Natural killer cell (primary cell): Measurements from ENCODE around the gene CCDC12. TPM values are rescaled to one million over a fixed set of nuclear protein-coding genes. Genes with fewer than 3 reads are reported as not detected.

Experiments
- ATAC-seq, 3 donors: fragments of 150-1000 bp in 2 of 3; fragments of 200-7000 bp in 1 of 3; cut with Tn5 transposase; 1 replicate in 1 of 3; 2 replicates in 2 of 3; pipeline ENCODE4 v1.10.0; 2021; ENCODE audit warnings: mild to moderate bottlenecking in 2 of 3, moderate library complexity in 2 of 3
- DNase-seq, 2 donors: peaks; one replicate each; pipeline versions ENCODE4 v3.0.0 to v3.0.0-alpha.2; 2013 to 2021; ENCODE audit warnings: mixed read lengths in 1 of 2
- H3K27ac ChIP-seq: one replicate; pipeline ENCODE4 v1.5.1; 2013; ENCODE audit warnings: mild to moderate bottlenecking, low read length
- H3K27me3 ChIP-seq: one replicate; pipeline ENCODE4 v1.6.1; 2013; ENCODE audit warnings: low read length; ENCODE audit not compliant: control insufficient read depth, insufficient read depth
- H3K36me3 ChIP-seq: one replicate; pipeline ENCODE4 v1.6.1; 2013; ENCODE audit warnings: low read length; ENCODE audit not compliant: control insufficient read depth, insufficient read depth
- H3K4me1 ChIP-seq: one replicate; pipeline ENCODE4 v1.6.1; 2013; ENCODE audit warnings: low read length; ENCODE audit not compliant: control insufficient read depth, insufficient read depth
- H3K4me3 ChIP-seq: one replicate; pipeline ENCODE4 v1.5.1; 2013; ENCODE audit warnings: low read length
- H3K9me3 ChIP-seq: one replicate; pipeline ENCODE4 v1.6.1; 2013; ENCODE audit warnings: low read length; ENCODE audit not compliant: control insufficient read depth, insufficient read depth
- H3K27ac Mint-ChIP-seq, 2 donors: one replicate each; pipeline ENCODE4 v1.8.0; 2022; ENCODE audit warnings: mild to moderate bottlenecking in 2 of 2, mixed read lengths in 2 of 2, moderate library complexity in 1 of 2
- H3K27me3 Mint-ChIP-seq, 2 donors: one replicate each; pipeline ENCODE4 v1.8.0; 2022; ENCODE audit warnings: low read depth in 2 of 2, mixed read lengths in 2 of 2
- H3K36me3 Mint-ChIP-seq: one replicate; pipeline ENCODE4 v1.8.0; 2022; ENCODE audit warnings: mixed read lengths
- H3K4me1 Mint-ChIP-seq, 2 donors: one replicate each; pipeline ENCODE4 v1.8.0; 2022; ENCODE audit warnings: mixed read lengths in 2 of 2
- H3K4me3 Mint-ChIP-seq: one replicate; pipeline ENCODE4 v1.8.0; 2022; ENCODE audit warnings: mild to moderate bottlenecking, moderate library complexity, mixed read lengths
- H3K9me3 Mint-ChIP-seq, 2 donors: one replicate each; pipeline ENCODE4 v1.8.0; 2022; ENCODE audit warnings: mixed read lengths in 2 of 2
- CTCF ChIP-seq: fragments of 200-600 bp; IDR thresholded peaks from one replicate; pipeline ENCODE4 v1.8.0; 2022; ENCODE audit warnings: antibody characterized with exemption
- whole genome bisulfite sequencing: methylation state at CpG from one replicate; pipeline ENCODE4 v1.1.7; 2013; ENCODE audit warnings: missing lambda C conversion rate; ENCODE audit not compliant: insufficient coverage; 5-methylcytosine and 5-hydroxymethylcytosine counted together
- intact Hi-C: fragments of 100-400 bp; cut with micrococcal nuclease; formaldehyde crosslinking; loops from one replicate; pipeline ENCODE4 v1.14.2; 2022
- total RNA-seq, 4 donors: library from RNA; stranded (reverse); fragments of 120-200 nt in 1 of 4; gene quantifications; one replicate each; pipeline versions ENCODE4 v1.2.3 to v1.2.4, GENCODE V29; 2013 to 2022

The CCDC12 gene
- total RNA-seq, 3 donors from 2014 or later (not counting 1 experiment from before 2014, with no cell fraction given), result 104 to 114 (median 111) TPM

GRCh38 chr3:47020311-47020710 lies 43.8 kb upstream of the CCDC12 start:
- Histone ChIP-seq H3K27me3 (no peaks in the 10 kb centered on the region), H3K36me3 (peaks cover 19% of the 10 kb centered on the region), H3K9me3 (no peaks in the 10 kb centered on the region), H3K4me3 (no peak overlapping the region), H3K27ac (no peak overlapping the region), H3K4me1 (peaks cover 24% of the 10 kb centered on the region)
- H3K4me3 Mint-ChIP-seq, result no peak overlapping the region
- peak overlapping the region; percentile 70 to 90 for H3K27ac Mint-ChIP-seq
- H3K27me3 Mint-ChIP-seq, result no peaks in the 10 kb centered on the region
- peaks cover 46 to 53% of the 10 kb centered on the region in 2 donors for H3K4me1 Mint-ChIP-seq
- no peaks in the 10 kb centered on the region for H3K36me3 Mint-ChIP-seq
- 98% methylated on average over 3 of the region's 4 CpGs for WGBS
- H3K9me3 Mint-ChIP-seq, result no peaks in the 10 kb centered on the region
- intact Hi-C loops, result no loop called here
- DNase-seq, result no peak
- no peak for TF ChIP-seq CTCF
- ATAC-seq, result no peak

GRCh38 chr3:47019201-47019600 lies 42.7 kb upstream of the CCDC12 start:
- Histone ChIP-seq H3K4me1 (peaks cover 24% of the 10 kb centered on the region), H3K4me3 (no peak overlapping the region), H3K9me3 (no peaks in the 10 kb centered on the region), H3K27me3 (no peaks in the 10 kb centered on the region), H3K27ac (no peak overlapping the region), H3K36me3 (peaks cover 22% of the 10 kb centered on the region)
- intact Hi-C loops, result no loop called here
- TF ChIP-seq CTCF, result no peak
- peak in 1 of 2 donors; percentile 19 for DNase-seq
- Mint-ChIP-seq H3K4me1 (peaks cover 44 to 45% of the 10 kb centered on the region in 2 donors), H3K27me3 (no peaks in the 10 kb centered on the region), H3K9me3 (no peaks in the 10 kb centered on the region), H3K36me3 (no peaks in the 10 kb centered on the region), H3K4me3 (no peak overlapping the region), H3K27ac (peak overlapping the region; percentile 87 to 90)
- ATAC-seq, result no peak
- 77% methylated on average over 1 of the region's 1 CpG for WGBS

- peaks cover 44 to 45% of the 10 kb centered on the region in 2 donors for H3K4me1 Mint-ChIP-seq
- intact Hi-C loops, result no loop called here
- H3K4me3 Mint-ChIP-seq, result no peak overlapping the region
- H3K9me3 Mint-ChIP-seq, result no peaks in the 10 kb centered on the region
- H3K27me3 Mint-ChIP-seq, result no peaks in the 10 kb centered on the region
- Histone ChIP-seq H3K4me3 (no peak overlapping the region), H3K36me3 (peaks cover 24% of the 10 kb centered on the region), H3K9me3 (no peaks in the 10 kb centered on the region), H3K27ac (peak overlapping the region; percentile 60), H3K4me1 (peaks cover 24% of the 10 kb centered on the region), H3K27me3 (no peaks in the 10 kb centered on the region)
- H3K27ac Mint-ChIP-seq, result peak overlapping the region; percentile 87 to 90
- ATAC-seq (no peak), DNase-seq (no peak)
- no peak for TF ChIP-seq CTCF
- no peaks in the 10 kb centered on the region for H3K36me3 Mint-ChIP-seq
Observed at GRCh38 chr3:47018269-47018611, 41.7 kb upstream of the CCDC12 start.

- ATAC-seq (no peak), DNase-seq (no peak)
- Mint-ChIP-seq H3K9me3 (no peaks in the 10 kb centered on the region), H3K4me1 (peaks cover 44 to 45% of the 10 kb centered on the region in 2 donors), H3K27ac (peak overlapping the region; percentile 87 to 90), H3K27me3 (no peaks in the 10 kb centered on the region), H3K4me3 (peak overlapping the region; percentile 42), H3K36me3 (no peaks in the 10 kb centered on the region)
- TF ChIP-seq CTCF, result no peak
- intact Hi-C loops, result loop anchor here (1.0 to 2.0 kb wide), 2 partner anchors 21 to 61 kb away; no protein-coding TSS in a partner anchor
- 28% methylated on average over 6 of the region's 6 CpGs for WGBS
- Histone ChIP-seq H3K36me3 (peaks cover 24% of the 10 kb centered on the region), H3K4me1 (peaks cover 24% of the 10 kb centered on the region), H3K4me3 (no peak overlapping the region), H3K27ac (peak overlapping the region; percentile 60), H3K9me3 (no peaks in the 10 kb centered on the region), H3K27me3 (no peaks in the 10 kb centered on the region)
Observed at GRCh38 chr3:47017504-47018268, 41.1 kb upstream of the CCDC12 start.
